ENCODE measurements around the gene CERK.

The CERK gene

DNA sequence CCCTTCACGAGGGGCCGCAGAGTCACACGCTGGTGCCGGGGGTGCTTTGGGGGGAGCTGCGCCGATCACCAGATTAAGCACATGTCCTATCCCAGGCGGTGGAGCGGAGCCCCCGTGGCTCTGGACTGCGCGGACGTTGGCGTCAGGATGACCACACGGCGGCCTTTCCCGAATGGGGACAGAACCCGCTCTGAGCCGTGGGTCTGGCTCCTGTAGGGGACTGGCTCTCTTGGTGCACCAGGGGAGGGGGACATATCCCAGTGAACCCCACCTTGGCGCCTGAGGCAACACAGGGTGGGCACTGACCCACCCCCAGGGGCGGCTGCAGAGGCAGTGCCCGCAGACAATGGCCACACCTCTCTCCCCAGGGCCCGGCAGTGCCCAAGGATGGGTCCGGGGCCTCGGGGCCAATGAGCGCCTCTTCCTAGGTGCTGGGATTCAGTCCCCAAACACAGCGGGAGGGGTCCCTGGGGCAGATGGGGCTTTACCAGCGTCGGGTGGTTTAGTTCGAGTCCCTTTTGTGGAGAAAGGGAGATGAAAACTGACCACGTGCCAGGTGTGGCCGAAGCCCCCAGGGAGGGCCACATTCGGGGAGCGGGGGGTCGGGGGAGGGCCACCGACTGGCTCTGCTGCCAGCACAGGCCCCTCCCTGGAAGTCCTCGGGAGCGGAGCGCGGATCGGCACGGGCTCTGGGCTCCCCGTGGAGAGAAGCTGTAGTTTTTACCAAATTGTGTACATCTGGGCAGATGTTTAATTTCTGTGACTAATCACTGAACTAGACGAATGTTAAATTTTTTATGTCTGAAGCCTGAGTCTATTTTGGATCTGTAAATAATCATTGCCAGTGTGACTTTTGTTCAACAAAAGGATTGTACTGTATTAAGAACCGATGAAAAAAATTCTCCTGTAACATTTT, 59.0 kb downstream of the CERK start:
- in situ Hi-C loops (cut with MboI; ENCODE audit: low sequenced_read_pairs) = no loop called here

DNA sequence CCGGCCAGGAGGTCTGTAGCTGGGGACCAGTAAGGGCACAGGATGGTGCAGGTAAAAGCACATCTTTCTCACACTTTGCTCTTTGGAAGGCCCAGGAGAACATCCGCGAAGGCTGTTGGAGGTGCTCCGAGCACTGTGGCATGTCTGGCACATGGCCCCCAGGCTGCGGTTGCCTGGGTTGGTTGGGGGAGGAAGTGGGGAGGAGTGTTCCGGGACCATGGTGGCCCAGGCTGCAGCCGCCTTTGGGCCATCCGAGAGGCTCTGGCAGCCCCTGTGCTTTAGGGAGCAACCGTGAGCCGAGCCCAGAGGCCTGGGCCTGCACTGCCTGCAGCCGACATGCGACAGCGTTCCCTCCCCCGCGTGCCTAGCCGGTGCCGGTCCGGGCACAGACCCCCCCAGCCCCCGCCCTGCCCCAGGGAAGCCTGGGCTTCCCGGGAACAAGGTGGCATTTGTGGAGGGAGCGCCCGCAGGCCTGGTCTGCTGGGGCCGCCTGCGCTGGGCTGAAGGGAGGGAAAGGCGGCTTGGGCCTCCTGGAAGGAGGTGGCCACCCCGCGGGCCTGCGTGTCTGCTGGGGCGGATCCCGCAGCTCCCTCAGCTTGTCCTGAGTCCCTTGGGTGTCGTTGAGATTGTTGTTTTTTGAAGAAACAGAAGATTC, 59.9 kb downstream of the CERK start:
- in situ Hi-C loops (cut with MboI; ENCODE audit: low sequenced_read_pairs) = no loop called here

DNA sequence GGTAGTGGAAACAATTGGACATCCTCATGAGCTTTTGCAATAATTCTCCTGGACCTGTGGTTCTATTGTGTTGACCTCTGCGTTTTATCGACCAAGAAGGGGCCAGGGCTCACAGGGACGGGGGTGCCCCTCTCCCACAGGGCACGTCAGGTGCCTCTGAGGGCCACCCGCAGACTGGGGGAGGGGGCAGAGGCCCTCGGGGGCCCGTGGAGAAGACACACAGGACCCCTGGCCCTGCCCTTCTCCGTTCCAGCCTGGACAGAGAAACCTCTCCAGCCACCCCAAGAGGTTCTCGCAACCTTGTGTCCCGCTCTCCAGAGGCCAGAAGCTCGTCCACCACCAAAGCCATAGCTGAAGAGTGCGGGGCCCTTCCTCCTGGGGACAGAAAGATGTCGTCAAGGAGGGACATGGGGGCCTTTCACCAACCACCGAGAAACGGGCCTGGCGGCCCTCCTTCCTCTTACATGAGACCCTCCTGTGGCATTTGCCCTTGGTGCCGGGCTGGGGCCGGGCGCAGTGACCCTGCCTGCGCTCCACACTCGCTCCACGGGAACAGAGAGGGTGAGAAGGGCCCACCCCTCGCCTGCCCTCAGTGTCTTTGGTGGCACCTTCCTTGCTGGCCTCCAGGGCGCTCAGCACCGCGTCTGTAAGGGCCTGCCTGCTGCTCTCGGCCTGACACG, 60.6 kb downstream of the CERK start:
- in situ Hi-C loops (cut with MboI; ENCODE audit: low sequenced_read_pairs) = no loop called here

GRCh38 chr22:46676881-46677280, 61.2 kb downstream of the CERK start:
- in situ Hi-C loops (cut with MboI; ENCODE audit: low sequenced_read_pairs) = no loop called here

GRCh38 chr22:46676479-46676878, 61.6 kb downstream of the CERK start:
- in situ Hi-C loops (cut with MboI; ENCODE audit: low sequenced_read_pairs) = no loop called here

GRCh38 chr22:46675938-46676337, 62.1 kb downstream of the CERK start:
- in situ Hi-C loops (cut with MboI; ENCODE audit: low sequenced_read_pairs) = no loop called here

- in situ Hi-C loops (cut with MboI; ENCODE audit: low sequenced_read_pairs) = no loop called here
These were observed 62.6 kb downstream of the CERK start for GRCh38 chr22:46675479-46675878.

- in situ Hi-C loops (cut with MboI; ENCODE audit: low sequenced_read_pairs) = no loop called here
These were observed 63.1 kb downstream of the CERK start for GRCh38 chr22:46674906-46675305.

DNA sequence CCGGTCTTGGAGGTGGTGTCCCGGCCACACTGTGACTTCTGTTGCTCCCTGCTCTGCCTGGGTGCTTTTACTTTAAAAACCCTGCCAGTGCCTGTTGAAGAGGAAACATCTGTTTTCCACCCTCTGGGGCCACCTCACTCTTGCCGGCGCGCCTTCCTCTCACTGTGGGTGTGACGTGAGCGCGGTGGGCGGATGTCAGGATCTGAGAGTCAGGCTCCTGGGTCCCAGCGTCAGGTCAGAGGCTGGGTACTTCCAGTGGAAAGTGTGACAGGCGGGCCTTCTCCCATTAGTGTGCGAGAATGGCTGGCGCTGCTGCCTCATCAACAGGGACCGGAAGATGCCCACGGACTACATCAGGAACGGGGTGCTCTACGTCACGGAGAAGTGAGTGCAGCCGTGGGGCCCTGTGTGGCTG, 63.7 kb downstream of the CERK start:
- in situ Hi-C loops (cut with MboI; ENCODE audit: low sequenced_read_pairs) = no loop called here

GRCh38 chr22:46673662-46674236, 64.3 kb downstream of the CERK start:
- in situ Hi-C loops (cut with MboI; ENCODE audit: low sequenced_read_pairs) = no loop called here

DNA sequence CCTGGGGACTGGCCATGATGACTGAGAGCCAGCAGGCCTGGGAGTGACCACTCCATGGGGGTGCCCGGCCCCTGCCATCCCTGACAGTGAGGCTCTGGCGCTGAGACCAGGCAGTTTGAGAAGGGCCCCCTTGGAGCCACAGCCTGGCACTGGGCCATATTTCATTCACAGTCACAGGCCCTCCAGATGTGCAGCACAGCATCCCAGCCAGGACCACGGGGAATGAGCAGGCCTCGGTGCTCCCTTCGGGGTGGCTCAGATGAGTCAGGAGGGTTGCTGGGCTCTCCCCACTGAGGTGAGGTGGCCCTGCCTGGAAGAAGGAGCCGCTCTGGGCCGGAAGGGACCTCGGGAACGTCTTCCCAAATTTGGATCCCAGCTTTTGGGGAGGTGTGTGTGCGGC, 64.8 kb downstream of the CERK start:
- in situ Hi-C loops (cut with MboI; ENCODE audit: low sequenced_read_pairs) = no loop called here

DNA sequence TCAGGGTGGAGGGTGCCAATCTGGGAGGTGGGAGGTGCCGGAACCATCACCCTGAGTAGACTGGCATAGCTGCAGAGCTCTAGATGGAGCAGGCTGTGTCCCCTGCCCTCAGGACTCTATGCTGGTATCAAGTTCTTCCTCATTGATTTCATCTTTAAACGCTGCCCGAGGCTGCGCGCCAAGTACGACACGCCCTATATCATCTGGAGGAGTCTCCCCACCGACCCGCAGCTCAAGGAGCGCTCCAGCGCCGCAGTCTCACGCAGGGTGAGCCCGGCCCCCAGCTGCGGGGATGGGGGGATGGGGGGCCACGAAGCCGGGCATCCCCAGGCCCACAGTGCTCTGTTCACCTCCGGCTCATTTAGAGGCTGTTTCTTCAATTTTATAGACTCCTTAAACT, 65.3 kb downstream of the CERK start:
- in situ Hi-C loops (cut with MboI; ENCODE audit: low sequenced_read_pairs) = no loop called here

- in situ Hi-C loops (cut with MboI; ENCODE audit: low sequenced_read_pairs) = no loop called here
These were observed 66.1 kb downstream of the CERK start for GRCh38 chr22:46671824-46672432.

DNA sequence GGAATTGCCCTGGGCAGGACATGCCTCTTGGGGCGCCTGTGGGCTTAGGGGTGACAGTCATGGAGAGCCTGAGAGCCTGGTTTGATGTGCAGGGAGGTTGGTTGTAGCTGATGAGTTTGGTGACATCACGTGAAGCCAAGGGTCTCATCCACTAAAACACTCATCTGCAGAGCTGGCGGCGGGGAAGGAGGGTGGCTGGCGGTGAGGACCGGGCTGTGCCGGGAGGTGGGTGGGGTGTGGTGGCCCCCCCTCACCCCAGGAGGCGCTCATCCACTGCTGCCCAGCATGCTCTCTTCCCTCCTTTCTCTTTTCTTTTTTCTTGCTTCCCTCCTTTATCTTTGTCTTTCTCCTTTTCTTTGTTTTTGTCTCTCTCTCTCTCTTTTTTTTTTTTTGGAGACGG, 68.9 kb downstream of the CERK start:
- in situ Hi-C loops (cut with MboI; ENCODE audit: low sequenced_read_pairs) = no loop called here

GRCh38 chr22:46668116-46668515, 69.9 kb downstream of the CERK start:
- in situ Hi-C loops (cut with MboI; ENCODE audit: low sequenced_read_pairs) = no loop called here

DNA sequence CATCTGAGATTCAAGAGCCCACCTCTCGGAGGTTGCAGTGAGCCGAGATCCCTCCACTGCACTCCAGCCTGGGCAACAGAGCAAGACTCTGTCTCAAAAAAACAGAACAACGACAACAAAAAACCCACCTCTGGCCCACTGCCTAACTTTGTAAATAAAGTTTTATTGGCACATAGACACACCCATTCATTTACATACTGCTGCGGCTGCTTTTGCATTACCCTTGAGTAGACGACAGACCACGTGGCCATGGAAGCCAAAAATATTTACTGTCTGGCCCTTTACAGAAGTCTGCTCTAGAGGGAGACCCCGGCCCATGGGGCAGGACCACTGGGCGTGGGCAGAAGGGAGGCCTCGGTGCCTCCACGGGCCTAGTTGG, 70.8 kb downstream of the CERK start:
- in situ Hi-C loops (cut with MboI; ENCODE audit: low sequenced_read_pairs) = no loop called here

DNA sequence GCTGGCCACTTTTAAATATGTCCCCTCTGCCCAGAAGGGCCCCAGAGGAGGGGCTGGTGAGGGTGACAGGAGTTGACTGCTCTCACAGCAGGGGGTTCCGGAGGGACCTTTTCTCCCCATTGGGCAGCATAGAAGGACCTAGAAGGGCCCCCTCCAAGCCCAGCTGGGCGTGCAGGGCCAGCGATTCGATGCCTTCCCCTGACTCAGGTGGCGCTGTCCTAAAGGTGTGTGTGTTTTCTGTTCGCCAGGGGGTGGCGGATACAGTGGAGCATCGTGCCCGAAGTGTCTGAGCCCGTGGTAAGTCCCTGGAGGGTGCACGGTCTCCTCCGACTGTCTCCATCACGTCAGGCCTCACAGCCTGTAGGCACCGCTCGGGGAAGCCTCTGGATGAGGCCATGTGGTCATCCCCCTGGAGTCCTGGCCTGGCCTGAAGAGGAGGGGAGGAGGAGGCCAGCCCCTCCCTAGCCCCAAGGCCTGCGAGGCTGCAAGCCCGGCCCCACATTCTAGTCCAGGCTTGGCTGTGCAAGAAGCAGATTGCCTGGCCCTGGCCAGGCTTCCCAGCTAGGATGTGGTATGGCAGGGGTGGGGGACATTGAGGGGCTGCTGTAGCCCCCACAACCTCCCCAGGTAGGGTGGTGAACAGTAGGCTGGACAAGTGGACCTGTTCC, 71.3 kb downstream of the CERK start:
- in situ Hi-C loops (cut with MboI; ENCODE audit: low sequenced_read_pairs) = no loop called here

GRCh38 chr22:46665751-46666280, 72.2 kb downstream of the CERK start:
- in situ Hi-C loops (cut with MboI; ENCODE audit: low sequenced_read_pairs) = no loop called here

GRCh38 chr22:46665151-46665695, 72.8 kb downstream of the CERK start:
- in situ Hi-C loops (cut with MboI; ENCODE audit: low sequenced_read_pairs) = no loop called here

DNA sequence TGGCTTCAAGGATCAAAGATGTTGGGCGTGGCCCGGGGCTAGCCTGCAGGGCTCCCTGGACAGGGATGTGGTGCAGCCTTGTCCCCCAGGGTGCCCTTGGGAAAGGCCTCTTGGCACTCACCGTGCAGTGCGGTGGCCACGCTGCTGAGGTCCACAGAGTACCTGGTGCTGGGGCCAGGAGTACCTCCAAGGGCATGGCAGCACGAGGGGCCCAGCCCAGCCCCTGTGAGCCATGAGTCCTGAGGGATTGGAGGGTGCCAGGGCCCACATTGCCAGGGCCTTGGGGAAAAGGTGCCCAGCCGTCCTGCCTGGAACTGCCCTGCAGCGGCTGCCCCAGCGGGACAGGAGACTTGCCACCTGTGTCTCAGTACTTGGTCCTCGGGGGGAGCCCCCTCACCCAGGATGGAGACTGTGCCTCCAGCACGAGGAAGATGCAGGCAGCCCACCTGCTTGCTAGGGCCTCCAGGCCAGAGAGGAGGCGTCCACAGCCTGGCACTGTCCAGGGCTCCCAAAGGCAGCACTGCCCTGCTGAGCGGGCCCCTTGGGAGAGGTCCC, 73.7 kb downstream of the CERK start:
- in situ Hi-C loops (cut with MboI; ENCODE audit: low sequenced_read_pairs) = no loop called here
